ENCODE measurements around the gene FMO2.

FMO2 gene

GRCh38 chr1:171185091-171185490, at the start of gene FMO2:
Gene FMO2, plus strand, starts transcription at chr1:171185300. Its CDS starts 414 bp downstream, at chr1:171185714.
- DNase-seq: no peak

- DNase-seq: no peak
Observed at GRCh38 chr1:171137580-171137979, 47.5 kb upstream of the FMO2 start.

GRCh38 chr1:171138980-171139379, 46.1 kb upstream of the FMO2 start:
- no peak for DNase-seq

GRCh38 chr1:171139890-171140289, 45.2 kb upstream of the FMO2 start:
- DNase-seq: no peak

- DNase-seq: no peak
Observed at GRCh38 chr1:171140401-171140800, 44.7 kb upstream of the FMO2 start.

GRCh38 chr1:171140956-171141687, 44.0 kb upstream of the FMO2 start:
- DNase-seq: no peak

GRCh38 chr1:171141688-171142415, 43.2 kb upstream of the FMO2 start:
- peak in 1 of 14 donors; percentile 10 for DNase-seq

- DNase-seq: peak in 3 of 14 donors; percentile 2 to 24 (median 18)
Observed at GRCh38 chr1:171142416-171143385, 42.4 kb upstream of the FMO2 start.

- no peak for DNase-seq
Observed at GRCh38 chr1:171150156-171150555, 34.9 kb upstream of the FMO2 start.

- DNase-seq: no peak
Observed at GRCh38 chr1:171152549-171152948, 32.6 kb upstream of the FMO2 start.

- DNase-seq: no peak
Observed at GRCh38 chr1:171155484-171155883, 29.6 kb upstream of the FMO2 start.

GRCh38 chr1:171158096-171158495, 27.0 kb upstream of the FMO2 start:
- no peak for DNase-seq

GRCh38 chr1:171158551-171158950, 26.5 kb upstream of the FMO2 start:
- no peak for DNase-seq

GRCh38 chr1:171159148-171159547, 26.0 kb upstream of the FMO2 start:
- DNase-seq: no peak

- DNase-seq: no peak
Observed at GRCh38 chr1:171160211-171160610, 24.9 kb upstream of the FMO2 start.

- DNase-seq: no peak
Observed at GRCh38 chr1:171160639-171161354, 24.3 kb upstream of the FMO2 start.

GRCh38 chr1:171161431-171161830, 23.7 kb upstream of the FMO2 start:
- no peak for DNase-seq

GRCh38 chr1:171166361-171166760, 18.7 kb upstream of the FMO2 start:
- no peak for DNase-seq

GRCh38 chr1:171167785-171168184, 17.3 kb upstream of the FMO2 start:
- no peak for DNase-seq

- DNase-seq: no peak
Observed at GRCh38 chr1:171172471-171172870, 12.6 kb upstream of the FMO2 start.

GRCh38 chr1:171173069-171173468, 12.0 kb upstream of the FMO2 start:
- no peak for DNase-seq

Measured in C1 segment of cervical spinal cord (tissue), 14 donors.